NCI-H187 (cell line): ENCODE results near the gene NXPE3.

ENCODE experiments used
- DNase-seq, 2 experiments: peaks; one replicate each; lab custom pipeline; 2025; lab: John Stamatoyannopoulos, UW

The NXPE3 gene

DNA sequence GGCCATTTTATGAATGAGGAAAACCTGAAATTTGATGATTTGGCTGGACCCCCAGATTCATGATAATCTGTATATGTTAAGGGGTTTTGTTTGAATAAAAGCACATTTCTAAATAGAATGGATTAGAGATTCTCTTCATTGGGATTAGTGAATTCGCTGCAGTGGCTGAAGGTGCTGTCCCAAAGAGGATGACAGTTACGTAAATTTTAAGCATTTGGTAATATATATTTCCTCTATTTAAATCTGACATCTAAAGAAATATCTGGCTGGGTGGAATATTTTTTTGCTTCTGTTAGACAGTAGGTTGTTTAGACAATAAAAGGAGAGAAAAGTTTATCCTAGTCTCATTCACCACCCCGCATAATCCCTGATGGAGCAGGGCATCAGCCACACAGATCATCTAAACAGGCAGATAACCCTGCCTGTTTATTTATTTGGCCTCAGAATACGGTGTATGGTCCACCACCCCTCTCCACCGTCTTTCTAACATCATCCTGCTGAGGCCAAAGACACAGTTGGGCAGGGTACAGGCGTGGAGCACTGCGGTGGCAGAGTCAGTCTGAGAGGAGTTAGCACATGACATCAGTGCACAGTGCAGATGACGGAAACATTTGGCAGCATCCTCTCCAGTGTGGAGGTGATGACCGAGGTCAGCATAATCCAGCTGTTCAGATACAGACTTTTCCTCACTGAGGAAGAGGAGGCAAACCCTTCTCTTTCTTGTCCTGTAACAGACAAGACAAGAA lies 49.9 kb downstream of the NXPE3 start:
- DNase-seq: no peak

DNA sequence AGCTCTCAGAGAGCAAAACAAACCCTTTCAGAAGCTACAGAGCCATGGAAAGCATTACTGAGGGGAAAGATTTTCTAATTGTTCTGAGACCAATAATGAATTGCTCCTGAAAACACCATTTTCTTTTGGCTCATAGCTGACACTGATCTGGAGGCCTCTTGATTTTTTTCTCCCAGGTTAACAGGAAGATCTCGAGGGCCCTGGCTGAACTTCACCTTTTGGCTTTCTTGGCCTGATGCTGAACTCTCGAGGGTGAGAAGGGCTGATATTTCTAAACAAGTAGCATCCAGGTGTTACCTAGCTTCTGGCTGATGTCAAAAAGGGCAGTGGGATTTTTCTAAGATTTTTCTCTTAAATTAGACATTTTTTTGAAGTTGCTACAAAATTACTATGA lies 50.4 kb downstream of the NXPE3 start:
- DNase-seq: no peak

DNA sequence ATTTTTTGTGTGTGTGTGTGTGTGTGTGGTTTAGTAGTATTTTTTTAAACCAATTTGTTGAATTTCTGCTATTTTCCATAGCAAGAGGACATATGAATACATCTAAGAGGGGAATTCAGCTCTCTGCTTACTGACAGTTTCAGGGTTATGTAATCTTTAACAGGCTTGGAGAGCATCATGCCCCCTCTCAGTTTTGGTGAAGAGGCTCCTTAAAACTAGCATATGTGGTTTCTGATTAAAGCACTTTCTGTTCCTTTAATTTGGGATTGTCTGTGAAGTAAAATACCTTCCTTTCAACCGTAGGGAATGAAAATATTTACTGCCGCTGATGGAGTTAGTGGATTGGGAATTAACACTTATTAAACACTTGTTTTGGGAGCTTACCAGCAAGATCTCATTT lies 50.9 kb downstream of the NXPE3 start:
- no peak for DNase-seq

DNA sequence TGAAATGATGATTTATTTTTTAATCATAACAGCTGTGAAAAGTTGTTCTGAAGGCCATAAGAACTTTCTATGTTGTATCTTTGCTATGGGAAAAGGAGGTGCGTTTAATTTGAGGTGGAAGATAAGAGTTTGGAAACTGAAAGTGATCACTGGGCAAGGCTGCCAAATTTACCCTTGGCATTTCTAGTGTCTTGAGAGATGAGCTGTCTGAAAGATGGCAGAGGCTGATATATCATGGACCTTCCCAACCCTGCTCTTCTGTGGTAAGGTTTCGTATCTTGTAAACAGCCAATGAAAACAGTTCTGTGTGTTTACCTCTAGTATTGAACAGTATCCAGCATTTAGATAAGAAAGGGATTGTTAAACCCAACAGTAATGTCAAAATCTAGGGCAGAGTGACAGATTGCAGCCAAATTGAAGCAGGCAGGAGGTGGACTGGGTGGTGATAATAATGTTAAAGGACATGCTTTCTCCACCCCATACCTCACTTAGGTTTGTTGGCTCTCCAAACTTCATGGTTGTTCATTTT lies 54.5 kb downstream of the NXPE3 start:
- DNase-seq: no peak

DNA sequence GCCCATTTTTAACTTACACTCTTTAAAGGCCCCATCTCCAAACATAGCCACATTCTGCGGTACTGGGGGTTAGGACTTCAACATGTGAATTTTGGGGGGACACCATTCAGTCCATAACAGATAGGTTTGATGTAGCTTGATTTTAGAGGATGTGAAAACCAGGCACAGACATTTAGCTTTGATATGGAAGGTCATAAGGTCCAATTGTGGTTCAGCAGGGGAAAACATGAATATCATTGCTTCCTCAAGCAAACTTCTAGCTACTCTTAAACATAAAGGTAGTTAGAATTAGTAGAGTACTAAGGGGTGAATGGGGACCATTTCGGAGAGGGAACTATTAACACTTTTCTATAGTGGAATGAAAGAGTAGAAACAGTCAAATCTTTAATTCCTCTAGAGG lies 56.7 kb downstream of the NXPE3 start:
- no peak for DNase-seq

DNA sequence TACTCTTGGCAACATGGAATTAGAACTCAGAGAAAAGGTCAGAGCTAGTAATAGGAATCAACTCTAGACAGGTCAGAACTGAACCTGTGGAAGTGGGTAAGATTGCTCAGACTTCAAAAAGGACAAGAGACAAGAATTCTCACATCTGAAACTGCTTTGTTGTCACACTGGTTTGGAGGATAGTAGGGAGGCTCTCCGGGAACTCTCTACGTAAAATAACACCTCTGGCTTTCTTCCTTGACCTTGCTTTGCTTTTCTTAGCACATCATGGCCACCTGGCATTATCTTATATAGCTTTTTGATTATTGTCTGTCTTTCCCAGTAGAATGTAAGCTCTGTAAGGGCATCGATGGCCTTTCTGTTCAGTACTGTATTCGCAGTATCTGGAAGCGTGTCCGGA lies 57.1 kb downstream of the NXPE3 start:
- DNase-seq: no peak

DNA sequence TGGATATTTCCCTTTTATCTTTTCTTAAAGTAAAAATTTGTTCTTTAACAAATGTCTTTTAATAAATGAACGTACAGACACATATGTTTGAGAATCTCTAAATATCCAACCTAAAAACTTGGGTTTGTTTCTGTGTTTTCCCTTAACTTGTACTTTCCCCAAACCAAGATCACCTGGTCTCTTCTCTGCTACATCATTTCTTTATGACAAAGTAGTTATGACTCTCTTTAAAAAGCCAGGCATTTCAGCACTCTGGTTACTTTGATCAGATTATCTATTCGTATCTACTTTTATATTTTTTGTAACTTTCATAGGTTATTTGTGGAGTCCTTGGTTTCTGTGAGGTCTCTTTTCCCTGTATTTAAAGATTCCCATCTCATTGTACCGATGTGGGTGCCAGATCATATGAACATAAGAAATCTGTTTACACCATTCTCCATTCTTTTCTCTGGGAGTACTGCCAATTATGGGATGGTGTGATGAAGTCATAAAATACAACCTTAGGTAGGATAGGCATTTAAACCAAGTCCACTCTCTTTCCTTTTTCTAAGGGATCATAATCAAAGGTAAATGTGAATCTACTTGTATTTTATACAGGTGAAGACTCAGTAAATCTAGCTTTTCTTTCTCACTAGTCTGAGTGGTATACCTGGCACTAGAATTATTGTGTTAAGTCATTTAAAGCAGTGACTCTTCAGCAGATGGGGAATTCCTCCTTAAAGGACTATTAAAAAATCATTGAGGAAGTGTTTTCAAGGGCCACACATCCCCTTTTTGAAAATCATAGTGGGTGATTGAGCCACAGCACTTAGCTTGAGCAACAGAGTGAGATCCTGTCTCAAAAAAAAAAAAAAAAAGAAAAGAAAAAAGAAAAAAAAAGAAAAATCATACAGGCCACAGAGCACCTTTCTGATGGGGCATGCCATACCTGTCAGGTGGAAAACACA lies 57.9 kb downstream of the NXPE3 start:
- no peak for DNase-seq

DNA sequence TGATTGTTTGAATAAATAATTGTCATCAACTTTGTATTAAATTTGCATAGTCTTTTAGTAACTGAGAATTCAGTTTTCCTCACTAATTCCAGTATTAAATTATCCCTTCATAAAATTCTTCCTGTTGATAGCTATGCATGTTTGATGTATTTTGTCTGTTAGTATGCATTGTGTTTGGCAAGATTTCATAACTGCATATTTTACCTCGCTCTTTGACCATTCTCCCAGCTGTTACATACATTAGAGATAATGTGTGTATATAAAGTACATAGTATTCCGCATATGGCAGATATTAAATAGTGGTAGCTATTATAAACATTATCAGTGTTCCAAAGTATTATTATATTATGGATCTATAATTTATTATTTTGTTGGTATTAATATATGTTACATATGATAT lies 59.7 kb downstream of the NXPE3 start:
- DNase-seq: no peak

DNA sequence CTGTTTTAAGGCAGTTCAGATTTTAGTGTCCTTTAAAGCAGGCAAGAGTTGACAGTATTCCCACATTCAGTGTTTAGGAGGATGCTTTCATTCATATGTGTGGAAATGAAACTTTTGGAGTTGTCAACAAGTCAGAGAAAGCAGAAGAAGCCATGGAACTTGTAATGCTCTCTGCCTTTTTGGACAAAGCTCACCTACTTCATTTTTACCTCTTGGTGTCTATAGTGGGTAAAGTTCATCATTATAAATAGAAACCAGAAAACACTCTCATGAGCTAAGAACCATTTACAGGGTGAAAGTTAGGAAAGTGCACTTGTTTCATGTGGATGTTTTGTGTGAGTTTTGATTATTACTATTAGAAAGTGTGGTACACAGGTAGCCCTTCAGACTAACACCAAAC lies 61.1 kb downstream of the NXPE3 start:
- DNase-seq: no peak

DNA sequence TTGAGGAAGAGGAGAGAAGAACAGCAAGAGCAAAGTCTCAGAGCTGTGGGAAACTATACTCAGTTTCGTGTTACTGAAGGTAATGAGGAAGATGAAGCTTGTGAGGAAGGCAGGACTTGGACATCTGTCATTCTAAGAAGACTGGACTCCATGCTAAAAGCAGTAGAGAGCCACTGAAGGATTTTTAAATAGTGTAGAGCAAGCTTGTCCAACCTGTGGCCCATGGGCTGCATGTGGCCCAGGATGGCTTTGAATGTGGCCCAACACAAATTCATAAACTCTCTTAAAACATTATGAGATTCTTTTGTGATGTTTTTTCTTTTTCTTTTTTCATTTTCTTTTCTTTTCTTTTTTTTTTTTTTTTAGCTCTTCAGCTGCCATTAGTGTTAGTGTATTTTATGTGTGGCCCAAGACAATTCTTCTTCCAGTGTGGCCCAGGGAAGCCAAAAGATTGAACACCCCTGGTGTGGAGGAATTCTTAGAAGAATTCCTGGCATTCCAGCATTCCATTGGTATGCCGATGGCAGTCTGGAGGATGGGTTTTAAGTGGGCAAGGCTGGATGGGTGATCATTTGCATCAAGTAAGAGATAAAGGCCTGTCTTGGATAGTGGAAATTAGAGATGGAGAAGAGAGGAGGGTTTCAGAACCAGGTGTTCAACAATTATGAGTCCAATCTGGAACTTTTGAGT lies 63.4 kb downstream of the NXPE3 start:
- DNase-seq: no peak

DNA sequence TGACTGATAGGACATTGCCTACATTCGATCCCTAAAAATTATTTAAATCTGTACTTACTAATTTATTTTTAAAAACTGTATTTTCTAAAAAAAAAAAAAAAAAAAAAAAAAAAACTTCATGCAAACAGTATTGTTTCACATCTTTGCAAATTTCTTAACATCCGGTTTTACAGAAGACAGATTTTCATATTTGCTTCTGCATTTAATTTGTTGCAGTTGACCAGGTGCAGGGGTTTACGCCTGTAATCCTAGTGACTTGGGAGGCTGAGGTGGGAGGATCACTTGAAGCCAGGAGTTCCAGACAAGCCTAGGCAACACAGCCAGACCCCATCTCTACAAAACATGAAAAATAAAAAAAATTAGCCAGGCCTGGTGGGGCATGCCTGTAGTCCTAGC lies 63.9 kb downstream of the NXPE3 start:
- DNase-seq: no peak

DNA sequence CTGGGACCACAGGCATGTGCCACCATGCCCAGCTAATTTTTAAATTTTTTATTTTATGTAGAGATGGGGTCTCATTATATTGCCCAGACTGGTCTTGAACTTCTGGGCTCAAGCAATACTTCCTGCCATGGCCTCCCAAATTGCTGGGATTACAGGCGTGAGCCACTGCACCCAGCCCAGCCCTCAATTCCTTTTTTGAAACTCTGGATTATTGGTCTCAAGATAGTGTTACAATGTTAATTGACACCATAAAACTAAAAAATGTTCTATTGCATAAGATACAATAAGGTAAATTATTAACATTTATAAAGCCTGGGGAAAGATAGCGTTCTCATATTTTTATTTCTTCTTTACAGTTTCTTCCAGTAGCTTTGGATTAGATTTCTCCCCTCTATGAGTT lies 66.4 kb downstream of the NXPE3 start:
- no peak for DNase-seq

DNA sequence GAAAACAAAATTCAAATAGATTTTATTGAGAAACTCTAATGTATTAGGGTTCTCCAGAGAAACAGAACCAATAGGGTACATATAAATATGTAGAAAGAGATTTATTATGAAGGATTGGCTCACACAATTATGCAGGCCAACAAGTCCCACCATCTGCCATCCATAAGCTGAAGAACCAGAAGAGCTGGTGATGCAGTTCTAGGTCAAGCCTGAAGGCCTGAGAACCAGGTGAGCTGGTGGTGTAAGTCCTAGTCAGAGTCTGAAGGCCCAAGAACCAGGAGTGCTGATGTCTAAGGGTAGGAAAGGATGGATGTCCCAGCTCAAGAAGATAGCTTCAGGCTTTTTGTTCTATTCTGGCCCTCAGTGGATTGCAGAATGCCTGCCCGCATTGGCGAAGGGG lies 67.7 kb downstream of the NXPE3 start:
- no peak for DNase-seq

DNA sequence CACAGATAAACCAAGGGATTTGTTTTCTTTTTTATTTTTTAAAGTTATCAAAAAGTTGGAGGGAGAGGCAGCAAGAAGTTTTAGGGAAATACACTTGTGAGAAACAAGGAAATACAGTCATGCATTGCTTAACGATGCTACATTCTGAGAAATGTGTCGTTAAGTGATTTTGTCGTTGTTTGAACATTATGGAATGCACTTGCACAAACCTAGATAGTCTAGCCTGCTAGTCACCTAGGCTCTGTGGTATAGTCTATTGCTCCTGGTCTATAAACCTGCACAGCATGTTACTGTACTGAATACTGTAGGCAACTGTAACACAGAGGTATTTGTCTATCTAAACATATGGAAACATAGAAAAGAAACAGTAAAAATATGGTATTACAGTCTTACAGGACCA lies 68.3 kb downstream of the NXPE3 start:
- DNase-seq: no peak

DNA sequence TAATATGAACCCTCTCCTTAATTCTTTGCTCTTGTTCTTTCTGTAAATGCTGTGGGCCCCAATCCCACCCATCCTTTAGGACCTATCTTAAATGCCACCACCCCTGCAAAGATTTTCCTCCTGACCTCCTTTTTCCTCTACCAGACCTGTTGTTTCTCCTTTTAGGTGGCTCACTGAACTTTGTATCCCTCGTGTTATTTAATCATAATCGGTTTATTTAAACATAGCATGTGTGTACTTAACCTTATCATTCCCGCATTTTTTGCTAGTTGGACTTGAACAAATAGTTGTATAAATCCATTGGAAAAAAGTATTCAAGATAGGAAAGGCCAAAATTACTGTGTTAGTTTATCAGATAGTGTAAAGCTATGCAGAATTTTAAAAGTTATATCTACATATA lies 69.3 kb downstream of the NXPE3 start:
- no peak for DNase-seq

DNA sequence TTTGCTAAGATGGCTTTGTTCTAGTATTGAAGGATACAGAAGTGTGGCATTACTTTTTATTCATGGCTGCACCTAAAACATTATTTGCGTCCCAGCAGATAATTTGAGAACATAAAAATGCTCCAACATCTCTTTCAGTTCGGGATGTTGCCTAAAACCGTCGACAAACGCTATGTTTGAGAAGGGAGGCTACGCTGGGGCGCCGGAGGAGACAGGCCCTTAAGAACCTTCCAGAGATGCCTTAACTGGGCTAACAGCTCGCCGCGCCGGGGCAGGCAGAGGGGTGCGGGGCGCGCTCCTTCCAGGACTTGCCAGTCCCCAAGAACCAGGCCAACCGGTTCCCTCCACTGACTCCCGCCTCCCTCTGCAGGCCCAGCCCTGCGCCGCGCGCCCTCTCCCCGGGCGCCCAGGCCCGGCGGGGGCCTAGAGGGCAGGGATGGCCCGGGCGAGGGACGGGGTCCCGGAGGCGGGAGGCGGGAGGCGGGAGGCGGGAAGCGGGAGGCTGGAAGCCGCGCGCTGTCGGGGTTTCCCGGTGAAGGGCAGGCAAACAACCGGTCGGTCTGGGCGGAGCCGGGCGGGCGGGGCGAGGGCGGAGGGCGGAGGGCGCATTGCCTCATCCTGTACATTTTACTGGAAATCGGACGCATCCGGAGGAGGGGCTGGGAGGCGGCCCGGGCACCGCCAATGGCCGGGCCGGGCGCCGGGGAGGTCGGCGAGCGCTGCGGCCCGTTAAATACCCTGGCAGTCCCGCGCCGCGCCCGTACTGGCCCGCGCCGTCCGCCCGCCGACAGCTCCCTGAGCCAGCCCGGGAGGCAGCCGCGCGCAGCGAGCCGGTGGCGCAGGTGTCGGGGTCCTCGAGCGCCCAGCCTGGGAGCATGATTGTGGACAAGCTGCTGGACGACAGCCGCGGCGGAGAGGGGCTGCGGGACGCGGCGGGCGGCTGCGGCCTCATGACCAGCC lies 70.0 kb downstream of the NXPE3 start, which contains the start of gene NFKBIZ:
TSS of gene NFKBIZ (plus strand) at position 761 of the 960 bp plus-strand sequence. CDS start at position 876, 115 bp downstream.
- no peak for DNase-seq

DNA sequence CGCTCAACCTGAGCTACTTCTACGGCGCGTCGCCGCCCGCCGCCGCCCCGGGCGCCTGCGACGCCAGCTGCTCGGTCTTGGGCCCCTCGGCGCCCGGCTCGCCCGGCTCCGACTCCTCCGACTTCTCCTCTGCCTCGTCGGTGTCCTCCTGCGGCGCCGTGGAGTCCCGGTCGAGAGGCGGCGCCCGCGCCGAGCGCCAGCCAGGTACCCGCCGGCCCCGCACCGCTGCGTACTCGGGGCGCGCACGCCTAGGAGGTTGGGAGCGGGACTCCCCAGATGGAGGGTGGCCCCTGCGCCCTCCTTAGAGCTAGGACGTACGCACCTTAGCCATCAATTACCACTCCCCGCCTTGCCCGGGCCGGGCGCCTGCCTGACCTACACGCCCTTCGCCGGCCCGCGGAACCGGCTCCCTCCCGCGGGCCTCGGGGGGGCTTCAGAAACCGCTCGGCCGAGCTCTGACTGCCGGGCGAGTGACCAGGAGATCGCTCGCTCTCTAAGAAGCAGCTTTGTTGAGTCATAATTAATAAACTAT lies 70.8 kb downstream of the NXPE3 start:
- DNase-seq: no peak

DNA sequence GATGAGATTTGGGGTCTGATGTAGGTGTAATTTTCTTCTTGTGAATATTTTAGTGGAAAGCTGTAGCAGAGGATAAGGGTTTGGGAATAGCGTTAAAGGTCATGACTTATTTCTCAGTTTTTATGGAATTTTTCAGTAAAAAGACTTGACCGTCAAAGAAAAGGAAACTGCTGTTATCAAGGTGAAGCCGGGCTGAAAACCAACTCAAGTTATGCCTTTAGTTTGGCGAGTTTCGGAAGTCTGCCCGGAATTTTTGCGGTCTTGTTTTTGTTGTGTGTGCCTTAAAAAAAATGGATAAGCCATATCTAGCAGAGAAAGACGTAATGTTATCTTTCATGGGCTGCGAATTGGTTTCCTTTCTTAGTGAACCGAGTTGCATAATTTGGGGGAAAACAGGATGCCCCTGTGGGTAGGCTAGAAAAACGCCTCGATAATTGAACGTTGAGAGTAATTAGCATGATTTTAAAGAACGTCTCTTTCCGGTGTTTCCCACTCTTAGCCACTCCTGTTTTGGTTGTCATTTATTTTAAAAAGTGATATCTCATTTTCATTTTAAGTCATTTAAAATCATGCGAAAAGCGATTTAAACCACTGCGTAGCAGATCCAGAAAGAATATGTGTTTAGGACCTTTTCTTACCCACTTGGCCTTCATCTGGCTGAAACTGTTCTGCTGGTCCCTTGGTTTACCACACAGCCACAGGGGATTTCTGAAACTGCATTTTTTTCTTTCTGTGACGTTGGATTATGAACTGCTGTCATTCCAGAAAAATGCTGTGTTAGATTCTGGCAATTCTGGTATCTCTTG lies 71.4 kb downstream of the NXPE3 start:
- no peak for DNase-seq

DNA sequence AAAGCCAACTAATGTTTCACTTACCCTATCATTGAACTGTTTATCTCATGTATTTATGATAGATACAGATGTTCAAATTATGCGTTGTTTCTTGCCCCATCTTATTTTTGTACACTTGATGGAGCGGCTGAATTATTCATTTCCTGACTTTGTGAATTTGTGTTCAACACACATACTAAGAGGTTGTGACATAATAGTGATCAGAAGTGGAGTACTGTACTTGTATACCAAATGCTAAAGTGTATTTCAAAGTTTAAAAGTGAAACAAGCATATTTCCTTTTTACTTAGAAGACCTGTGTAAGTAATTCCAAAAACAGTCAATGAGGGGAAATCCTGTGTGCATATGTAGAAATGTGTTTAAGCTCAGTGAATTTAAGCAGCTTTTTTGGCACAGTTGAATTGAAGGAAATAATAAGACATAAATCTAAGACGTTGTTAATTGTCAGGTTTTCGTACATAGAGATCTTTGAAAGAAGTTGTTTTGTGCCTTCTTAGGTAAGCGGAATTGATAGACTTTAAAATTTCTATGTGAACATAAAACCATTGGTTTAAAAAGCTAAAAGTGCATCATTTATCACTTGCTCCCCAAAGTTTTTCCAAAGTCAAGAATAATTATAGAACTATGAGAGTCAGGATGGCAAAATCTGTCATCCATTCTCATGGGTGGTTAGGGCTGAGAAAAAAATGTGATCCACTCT lies 72.2 kb downstream of the NXPE3 start:
- no peak for DNase-seq
